ENCODE measurements around the gene PPM1A.
"Not testable (repeated sequence)": the region's sequence is repeated elsewhere in the genome, so short reads cannot be mapped to it uniquely, and the experiment has no call there.

PPM1A gene

DNA sequence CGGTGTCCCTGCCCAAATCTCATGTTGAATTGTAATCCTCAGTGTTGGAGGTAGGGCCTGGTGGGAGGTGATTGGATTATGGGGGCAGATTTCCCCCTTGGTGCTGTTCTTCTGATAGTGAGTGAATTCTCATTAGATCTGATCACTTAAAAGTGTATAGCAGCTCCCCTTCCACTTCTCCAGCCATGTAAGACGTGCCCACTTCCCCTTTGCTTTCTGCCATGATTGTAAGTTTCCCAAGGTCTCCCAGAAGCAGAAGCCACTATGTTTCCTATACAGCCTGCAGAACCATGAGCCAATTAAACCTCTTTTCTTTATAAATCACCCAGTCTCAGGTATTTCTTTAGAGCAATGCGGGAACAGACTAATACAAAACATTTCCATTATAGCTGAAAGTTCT, 71.8 kb downstream of the PPM1A start:
- DNase-seq (ENCODE audit: low read depth in 3 of 3) = not testable (repeated sequence)

DNA sequence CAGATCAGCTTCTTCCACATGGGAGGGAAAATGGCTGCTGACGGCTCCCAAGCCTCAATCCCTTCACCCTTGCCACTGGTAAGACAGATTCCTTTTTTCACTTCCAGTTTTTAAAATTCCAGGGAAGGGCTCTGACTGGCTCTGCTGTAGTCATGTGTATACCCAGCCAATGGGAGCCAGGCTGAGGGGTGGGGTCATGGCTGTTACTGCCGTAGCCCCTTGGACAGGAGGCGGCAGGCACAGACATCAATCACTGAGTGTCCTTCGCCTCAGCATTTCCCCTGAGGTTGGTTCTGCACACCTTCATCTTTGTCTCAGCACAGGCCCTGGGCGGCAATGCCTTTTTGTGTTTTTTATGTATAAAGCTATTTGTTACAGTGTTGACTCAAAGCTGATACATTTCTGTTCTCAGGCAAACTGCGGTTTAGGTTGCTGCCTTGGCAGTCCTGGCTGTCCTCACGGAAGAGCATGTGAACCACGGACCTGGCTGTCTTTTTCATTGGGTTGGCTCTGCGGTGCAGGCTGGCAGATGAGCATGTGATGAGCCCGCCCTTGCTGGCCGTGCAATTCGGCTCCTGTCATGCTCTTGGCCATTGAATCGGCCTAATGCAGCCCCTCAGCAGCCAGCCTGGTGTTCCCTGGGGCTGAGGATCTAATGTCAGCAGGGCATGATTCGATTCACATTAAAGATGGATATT, 74.3 kb downstream of the PPM1A start:
- DNase-seq (ENCODE audit: low read depth in 3 of 3) = no peak

DNA sequence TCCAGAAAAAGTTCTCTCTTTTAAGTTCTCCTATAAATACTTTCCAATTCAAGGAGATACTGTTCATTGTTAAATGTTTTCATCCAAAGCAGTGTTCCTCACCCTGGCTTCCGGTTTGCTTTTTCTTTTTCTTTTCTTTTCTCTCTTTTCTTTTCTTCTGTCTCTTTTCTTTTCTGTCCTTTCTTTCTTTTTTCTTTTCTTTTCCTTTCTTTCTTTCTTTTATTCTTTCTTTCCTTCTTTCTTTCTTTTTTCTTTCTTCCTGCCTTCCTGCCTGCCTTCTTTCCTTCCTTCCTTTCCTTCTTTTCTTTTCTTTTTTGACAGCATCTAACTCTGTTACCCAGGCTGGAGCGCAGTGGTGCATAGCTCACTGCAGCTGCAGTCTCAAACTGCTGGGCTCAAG, 75.8 kb downstream of the PPM1A start:
- no peak for DNase-seq (ENCODE audit: low read depth in 3 of 3)

DNA sequence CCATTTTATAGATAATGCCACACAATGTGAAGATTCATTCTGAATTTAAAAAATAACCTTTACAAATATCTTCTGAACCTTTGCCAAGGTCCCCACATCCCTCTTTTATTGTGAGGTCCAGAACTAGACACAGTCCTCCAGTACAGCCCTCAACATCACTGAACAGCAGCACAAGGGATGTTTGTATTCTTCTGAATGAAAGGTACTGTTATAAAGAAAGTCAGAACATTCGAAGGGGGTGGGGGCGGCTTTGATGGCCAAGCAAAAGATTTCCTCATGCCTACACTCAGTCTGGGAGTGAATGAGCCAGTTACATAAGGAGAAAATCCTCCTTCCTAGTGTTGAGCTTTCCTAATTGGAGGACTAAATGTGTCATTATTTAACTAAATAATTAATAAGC, 77.3 kb downstream of the PPM1A start:
- no peak for DNase-seq (ENCODE audit: low read depth in 3 of 3)

DNA sequence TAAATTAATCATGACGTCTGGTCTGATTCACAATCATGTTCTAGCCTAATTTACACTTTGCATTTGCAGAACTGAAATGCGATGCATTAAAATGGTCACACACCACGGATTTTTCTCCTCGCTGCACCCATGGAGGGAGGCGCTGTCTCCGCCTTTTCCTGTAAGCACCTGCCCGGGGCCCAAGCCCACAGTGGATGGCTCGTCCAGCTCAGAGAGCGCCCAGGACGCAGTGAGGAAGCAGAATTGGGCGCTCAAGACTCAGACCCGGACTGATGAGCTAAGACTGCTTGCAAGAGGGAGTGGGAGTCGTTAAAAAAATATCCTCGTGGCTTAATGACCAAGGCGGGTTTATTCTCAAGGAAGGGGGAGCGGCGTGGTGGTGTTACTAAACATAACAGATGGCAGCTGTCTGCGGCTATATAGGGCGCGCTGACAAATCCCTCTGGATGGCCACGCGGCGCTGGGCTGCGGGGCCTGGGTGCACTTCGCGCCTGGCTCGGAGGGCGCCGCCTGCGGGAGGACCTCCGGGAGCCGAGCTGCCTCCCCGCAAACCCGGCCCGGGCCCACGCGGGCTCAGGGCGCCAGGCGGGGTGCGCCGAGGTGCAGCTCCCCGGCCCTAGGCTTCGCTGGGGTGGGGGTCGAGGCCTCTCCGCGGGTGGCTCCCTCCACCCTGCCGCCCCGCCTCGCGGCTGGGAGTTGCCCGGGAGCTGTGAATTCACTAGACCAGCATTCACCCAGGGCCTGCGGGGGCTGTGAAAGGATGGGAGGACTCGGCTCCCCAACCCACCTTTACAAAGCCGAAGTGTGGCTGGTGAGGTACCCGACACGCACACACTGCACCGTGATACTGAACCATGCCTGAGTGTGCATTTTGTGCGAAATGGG, 78.7 kb downstream of the PPM1A start:
- DNase-seq (ENCODE audit: low read depth in 3 of 3) = peak; percentile 2 to 40 (median 15)

DNA sequence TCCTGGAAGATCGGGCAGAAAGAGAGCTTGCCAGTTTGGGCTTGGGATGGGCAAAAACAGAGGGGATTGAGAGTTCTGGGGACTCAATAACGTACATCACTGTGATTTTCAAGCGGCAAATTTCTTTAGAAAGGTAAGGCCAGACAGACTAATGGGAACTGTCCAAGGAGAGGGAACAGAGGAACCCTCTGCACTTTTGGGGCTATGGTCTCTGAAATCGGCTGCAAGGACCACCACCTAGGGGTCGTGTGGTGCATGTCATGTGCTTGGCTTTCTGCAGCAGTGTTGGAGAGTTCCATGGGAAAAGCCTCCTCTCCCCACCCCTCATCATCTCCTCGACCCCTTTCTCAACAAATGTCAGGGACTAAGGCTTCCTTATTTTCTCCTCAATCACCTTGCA, 79.6 kb downstream of the PPM1A start:
- no peak for DNase-seq (ENCODE audit: low read depth in 3 of 3)

DNA sequence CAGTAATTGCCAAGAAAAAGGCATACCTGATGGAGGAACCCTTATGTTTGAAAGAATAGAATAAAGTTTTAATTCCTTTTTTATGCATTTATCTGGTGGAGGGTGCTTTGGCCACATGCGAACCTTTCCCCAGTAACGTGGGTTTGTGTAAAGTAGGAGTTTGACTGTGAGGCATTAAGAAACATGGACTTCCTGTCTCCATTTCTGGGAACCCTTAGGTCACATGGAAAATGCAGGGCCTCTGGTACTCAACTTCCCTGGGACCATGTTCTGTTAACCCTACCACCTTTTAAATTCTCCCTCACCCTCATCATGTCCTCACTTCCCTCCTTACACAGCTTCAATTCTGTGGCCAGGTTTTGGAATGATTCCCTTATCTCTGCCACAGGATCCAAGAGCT, 80.3 kb downstream of the PPM1A start:
- no peak for DNase-seq (ENCODE audit: low read depth in 3 of 3)

DNA sequence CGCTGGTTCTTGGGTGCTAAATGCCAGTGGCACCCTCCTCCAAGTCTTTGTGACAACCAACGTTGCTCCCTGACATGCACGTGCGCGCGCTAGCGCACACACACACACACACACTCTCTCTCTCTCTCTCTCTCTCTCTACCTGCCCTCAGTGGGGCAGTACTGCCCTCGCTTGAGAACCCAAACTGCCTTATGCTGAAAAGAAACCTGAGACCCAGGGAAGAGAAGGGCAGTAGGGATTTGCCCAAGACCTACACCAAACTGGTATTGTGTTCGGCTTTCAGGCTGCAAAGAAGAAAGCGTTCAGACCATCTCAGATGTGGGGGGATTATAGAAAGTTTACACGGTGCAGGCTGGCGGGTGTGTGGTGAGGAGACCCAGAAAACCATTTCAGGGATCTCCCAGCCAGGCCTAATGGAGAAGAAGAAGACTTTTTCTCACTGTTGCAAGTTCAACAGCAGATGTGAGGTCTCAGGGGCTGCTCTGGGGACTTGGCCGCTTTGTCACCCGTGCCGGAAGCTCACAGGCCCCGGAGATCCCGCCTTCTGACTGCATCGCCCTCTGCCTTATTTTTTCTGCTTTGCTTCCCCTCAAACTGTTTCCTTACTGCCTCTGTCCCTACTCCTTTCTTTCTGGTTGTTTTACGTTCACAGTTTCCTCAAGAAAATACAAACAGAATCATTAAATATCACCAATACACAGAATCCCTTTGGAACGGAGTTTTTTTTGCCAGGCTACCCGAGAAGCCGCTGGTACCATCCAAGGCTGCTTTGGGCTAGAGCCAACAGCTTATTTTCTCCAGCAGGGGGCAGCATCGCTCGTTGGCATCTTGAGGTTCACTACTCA, 82.4 kb downstream of the PPM1A start:
- DNase-seq (ENCODE audit: low read depth in 3 of 3) = peak; percentile 65 to 79 (median 67)

DNA sequence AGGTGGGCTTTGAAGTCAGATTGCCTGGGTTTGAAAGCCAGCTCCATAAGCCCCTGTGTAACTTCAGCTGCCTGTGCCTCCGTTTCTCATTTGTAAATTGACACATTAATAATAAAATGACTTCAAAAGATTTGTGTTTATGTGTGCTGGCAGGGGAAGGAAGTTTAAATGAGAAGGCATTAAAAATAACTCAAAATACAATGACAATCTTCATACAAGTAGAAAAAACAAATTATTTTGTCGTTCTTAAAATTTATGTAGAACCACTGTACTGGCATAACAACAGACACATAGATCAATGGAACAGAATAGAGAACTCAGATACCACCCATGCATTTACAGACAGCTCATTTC, 83.0 kb downstream of the PPM1A start:
- DNase-seq (ENCODE audit: low read depth in 3 of 3) = no peak

DNA sequence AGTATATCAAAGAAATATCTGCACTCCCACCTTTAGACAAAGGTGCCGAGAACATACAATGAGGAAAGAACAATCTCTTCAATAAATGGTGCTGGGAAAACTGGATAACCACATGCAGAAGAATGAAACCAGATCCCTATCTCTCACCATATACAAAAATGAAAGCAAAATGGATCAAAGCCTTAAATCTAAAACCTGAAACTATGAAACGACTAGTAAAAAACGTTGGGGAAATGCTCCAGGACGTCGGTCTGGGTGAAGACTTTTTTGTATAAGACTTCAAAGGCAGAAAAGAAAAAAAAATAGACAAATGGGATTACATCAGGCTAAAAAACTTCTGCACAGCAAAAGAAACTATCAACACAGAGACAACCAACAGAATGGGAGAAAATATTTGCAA, 83.8 kb downstream of the PPM1A start:
- no peak for DNase-seq (ENCODE audit: low read depth in 3 of 3)

DNA sequence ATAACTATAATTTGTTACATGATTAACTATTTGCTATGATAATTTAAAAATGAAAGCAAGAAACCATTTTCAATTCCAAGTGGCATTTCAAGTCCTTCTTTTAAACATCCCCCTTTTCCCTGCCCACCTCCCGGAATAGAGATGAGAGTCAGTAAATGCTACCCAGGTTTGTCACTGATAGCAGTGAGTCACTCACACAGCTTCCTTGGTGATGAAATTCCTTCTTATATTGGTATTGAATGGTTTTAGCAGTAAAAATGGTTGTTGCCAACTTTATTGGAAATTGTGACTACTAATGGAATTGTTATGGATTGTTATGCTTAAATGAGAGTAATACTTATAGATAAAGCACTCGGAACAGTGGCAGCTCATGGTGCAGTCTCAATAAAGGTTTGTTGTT, 90.5 kb downstream of the PPM1A start:
- no peak for DNase-seq (ENCODE audit: low read depth in 3 of 3)

DNA sequence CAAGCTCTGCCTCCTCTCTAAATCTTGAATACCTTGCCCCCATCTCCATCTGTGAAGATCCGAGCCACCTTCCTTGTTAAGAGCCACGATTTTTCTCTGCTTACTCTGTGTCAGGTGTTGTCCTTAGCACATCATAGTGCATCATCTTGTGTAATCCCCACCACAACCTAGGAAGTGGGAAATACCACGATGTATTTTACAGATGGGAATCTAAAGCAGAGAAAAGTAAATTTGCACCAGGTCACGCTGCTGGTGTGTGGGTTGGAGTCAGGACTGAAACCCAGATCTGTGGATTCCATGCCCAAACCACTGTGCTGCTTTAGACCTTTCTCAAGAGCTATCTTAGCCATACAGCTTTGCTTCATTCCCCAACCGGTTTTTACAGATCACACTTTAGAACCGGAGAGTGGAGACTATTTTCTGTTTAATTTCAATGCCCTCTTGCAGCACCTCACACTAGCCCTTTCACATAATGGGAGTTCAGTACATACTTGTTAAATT, 94.6 kb downstream of the PPM1A start:
- DNase-seq (ENCODE audit: low read depth in 3 of 3) = no peak

DNA sequence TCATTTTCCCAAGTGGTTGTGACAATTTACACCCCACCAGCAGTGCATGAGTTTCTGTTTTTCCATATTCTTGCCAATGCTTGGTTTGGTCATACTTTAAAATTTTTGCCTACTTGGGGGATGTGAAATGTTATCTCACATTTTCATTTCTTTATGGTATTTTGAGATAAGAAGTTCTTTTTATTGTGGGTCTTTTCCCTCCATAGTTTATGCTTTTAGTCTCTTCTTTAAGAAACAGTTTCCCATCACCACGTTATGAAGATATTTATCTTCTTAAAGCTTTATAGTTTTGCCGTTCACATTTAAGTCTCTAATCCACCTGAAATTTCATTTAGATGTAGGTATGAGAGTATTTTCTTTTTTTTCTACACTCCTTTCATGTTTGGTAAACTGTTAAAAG, 95.7 kb downstream of the PPM1A start:
- no peak for DNase-seq (ENCODE audit: low read depth in 3 of 3)

DNA sequence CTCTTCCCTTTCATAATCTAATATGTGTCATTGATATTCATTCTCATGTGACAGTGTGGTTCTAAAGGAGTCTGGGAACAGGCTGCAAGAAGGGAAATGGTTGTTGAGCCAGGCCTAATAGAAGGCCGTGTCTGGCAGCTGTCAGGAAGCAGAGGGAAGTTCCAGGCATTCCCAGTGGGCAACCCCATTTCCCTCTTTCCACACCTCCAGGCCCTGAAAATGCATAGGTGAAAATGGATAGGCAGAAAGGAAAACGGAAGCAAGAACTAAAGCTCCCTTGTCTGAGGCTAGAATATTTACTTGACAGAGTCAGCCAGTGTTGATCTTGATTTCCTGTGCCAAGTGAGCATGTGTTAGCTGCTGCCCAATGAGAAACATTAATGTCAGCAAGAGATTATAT, 97.7 kb downstream of the PPM1A start:
- no peak for DNase-seq (ENCODE audit: low read depth in 3 of 3)

DNA sequence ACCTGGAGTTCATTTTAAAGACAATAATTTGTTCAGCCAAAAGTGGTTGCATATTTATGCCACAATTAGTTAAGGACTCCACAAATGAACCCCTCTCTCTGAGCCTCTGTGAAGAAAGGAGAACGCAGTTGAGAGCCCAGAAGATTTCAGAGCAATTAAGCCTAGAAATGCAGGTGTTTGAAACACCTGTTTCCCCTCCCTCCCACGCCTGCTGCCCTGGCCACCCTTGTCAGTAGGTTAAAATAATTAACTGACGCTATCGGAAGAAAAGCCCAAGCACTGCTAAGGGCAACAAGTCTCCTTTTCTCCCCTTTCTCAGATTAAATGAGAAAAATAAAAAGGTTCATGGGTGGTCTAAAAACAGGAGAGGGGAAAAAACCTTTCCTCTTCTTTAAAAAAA, 99.2 kb downstream of the PPM1A start:
- no peak for DNase-seq (ENCODE audit: low read depth in 3 of 3)

Data from stimulated activated CD4-positive, alpha-beta T cell treated with anti-CD3 and anti-CD28 coated beads, TNF-alpha, amount 100 ng/mL, for 24 hours (primary cell).